Liver (tissue), 3 donors: ENCODE results near the gene CKS2.

Experiments
- CTCF ChIP-seq: fragments of 150-350 bp; IDR thresholded peaks from 2 replicates; pipeline ENCODE4 v1.5.1; 2017; ENCODE audit warnings: improper control_type of control experiment, low read depth, low read length; ENCODE audit not compliant: missing input control
- EGR1 ChIP-seq, 2 donors: IDR thresholded peaks; 2 replicates each; pipeline ENCODE4 v1.6.1; 2016 to 2018; ENCODE audit warnings: antibody characterized with exemption in 2 of 2, low read depth in 2 of 2
- JUND ChIP-seq, 2 donors: IDR thresholded peaks; 2 replicates each; pipeline ENCODE4 v1.6.1; 2016; ENCODE audit warnings: antibody characterized with exemption in 2 of 2
- MAX ChIP-seq: IDR thresholded peaks from 2 replicates; pipeline ENCODE4 v1.6.1; 2016; ENCODE audit warnings: antibody characterized with exemption
- RXRA ChIP-seq, 2 donors: IDR thresholded peaks; 2 replicates each; pipeline ENCODE4 v1.6.1; 2017 to 2018; ENCODE audit warnings: antibody characterized with exemption in 2 of 2, mild to moderate bottlenecking in 1 of 2
- YY1 ChIP-seq: IDR thresholded peaks from 2 replicates; pipeline ENCODE4 v1.6.1; 2016; ENCODE audit warnings: antibody characterized with exemption, mild to moderate bottlenecking
- donor health status: healthy.
- donor health status: healthy.

GRCh38 chr9:89356782-89357181, 45.8 kb downstream of the CKS2 start:
- TF ChIP-seq JUND (IDR thresholded peaks at IDR 0.05), result no peak
- TF ChIP-seq YY1, result no peak
- no peak for TF ChIP-seq CTCF
- TF ChIP-seq MAX, result no peak
- no peak for TF ChIP-seq EGR1 (IDR thresholded peaks at IDR 0.05; ENCODE audit: low read depth in 2 of 2)
- no peak for TF ChIP-seq RXRA (IDR thresholded peaks at IDR 0.05)
